Endothelial cell of umbilical vein (primary cell): ENCODE results near the gene ZFR. TPM values are rescaled to one million over a fixed set of nuclear protein-coding genes. Genes with fewer than 3 reads are reported as not detected.

Experiments used
- BruUV-seq: library from RNA; stranded (reverse); fragments of 400-500 nt; replicated peaks from 2 replicates; lab custom pipeline; 2021; lab: Mats Ljungman, UMichigan
- CTCF ChIA-PET: fragments of 300-600, 350-600 bp; sonication (Branson Sonifier 250); formaldehyde crosslinking; loops from one replicate; lab custom pipeline; 2021; ENCODE audit warnings: antibody characterized with exemption, inconsistent platforms; lab: Charles Lee
- POLR2A ChIA-PET: fragments of 300-600, 350-600 bp; sonication (Branson Sonifier 250); formaldehyde crosslinking; loops from one replicate; lab custom pipeline; 2021; ENCODE audit warnings: antibody characterized with exemption, inconsistent platforms; lab: Charles Lee
- DNase-seq: peaks from one replicate; pipeline ENCODE4 v3.0.0-alpha.2; 2011; ENCODE audit warnings: low read depth, low spot score
- FAIRE-seq: peaks from 2 replicates; lab custom pipeline; 2011; peaks lifted over from hg19 to GRCh38; lab: Jason Lieb, UNC
- H2AFZ ChIP-seq: 2 replicates; pipeline ENCODE4 v1.6.0; 2012; ENCODE audit warnings: low read depth, low read length, control low read depth, inconsistent platforms
- H3K27ac ChIP-seq: 2 replicates; pipeline ENCODE4 v1.5.1; 2011; ENCODE audit warnings: low read depth, mild to moderate bottlenecking, control low read depth, low read length, moderate library complexity; ENCODE audit not compliant: insufficient read depth
- H3K27me3 ChIP-seq, 2 experiments: 2 replicates each; pipeline versions ENCODE4 v1.6.0 to v1.6.1; 2011; ENCODE audit warnings: low read length in 2 of 2, mixed read lengths in 1 of 2; ENCODE audit not compliant: control insufficient read depth in 2 of 2, insufficient read depth in 2 of 2
- H3K36me3 ChIP-seq, 2 experiments: 2 replicates in 1 of 2; 3 replicates in 1 of 2; pipeline ENCODE4 v1.5.1; 2011; ENCODE audit warnings: low read length in 2 of 2, mild to moderate bottlenecking in 1 of 2, moderate library complexity in 1 of 2; ENCODE audit not compliant: control insufficient read depth in 2 of 2, insufficient read depth in 2 of 2; ENCODE audit errors: extremely low read depth in 1 of 2
- H3K4me1 ChIP-seq: 3 replicates; pipeline ENCODE4 v1.5.1; 2011; ENCODE audit warnings: mild to moderate bottlenecking, low read length; ENCODE audit not compliant: control insufficient read depth, insufficient read depth; ENCODE audit errors: extremely low read depth
- H3K4me2 ChIP-seq: 2 replicates; pipeline ENCODE4 v1.6.1; 2011; ENCODE audit warnings: low read length, control low read depth, mixed read lengths; ENCODE audit not compliant: insufficient read depth
- H3K4me3 ChIP-seq, 3 experiments: fragments of 200-600 bp in 1 of 3; sonication (generic), shearing (Covaris generic) in 1 of 3; replicated peaks in 1 of 3; 2 replicates each; pipeline ENCODE4 v1.5.1; 2011 to 2016; ENCODE audit warnings: control low read depth in 3 of 3, low read length in 3 of 3, mild to moderate bottlenecking in 2 of 3, inconsistent platforms in 1 of 3, low read depth in 1 of 3, moderate library complexity in 1 of 3; ENCODE audit not compliant: insufficient read depth in 1 of 3
- H3K79me2 ChIP-seq: 2 replicates; pipeline ENCODE4 v1.6.0; 2012; ENCODE audit warnings: low read length, inconsistent platforms; ENCODE audit not compliant: control insufficient read depth, insufficient read depth
- H3K9ac ChIP-seq: replicated peaks from 2 replicates; pipeline ENCODE3; 2011; ENCODE audit warnings: low read length, control low read depth; ENCODE audit not compliant: insufficient read depth; ENCODE audit errors: extremely low read depth
- H3K9me1 ChIP-seq: replicated peaks from 3 replicates; pipeline ENCODE4 v1.6.0; 2011; ENCODE audit warnings: mild to moderate bottlenecking, low read length; ENCODE audit not compliant: control insufficient read depth, insufficient read depth; ENCODE audit errors: extremely low read depth
- H3K9me3 ChIP-seq: replicated peaks from 2 replicates; pipeline ENCODE4 v1.5.1; 2012; ENCODE audit warnings: low read length, inconsistent platforms; ENCODE audit not compliant: control insufficient read depth, insufficient read depth
- H4K20me1 ChIP-seq: replicated peaks from 2 replicates; pipeline ENCODE3; 2011; ENCODE audit warnings: mild to moderate bottlenecking, low read length; ENCODE audit not compliant: control insufficient read depth, insufficient read depth; ENCODE audit errors: extremely low read depth
- EZH2 ChIP-seq: IDR thresholded peaks from 2 replicates; pipeline ENCODE4 v1.6.1; 2012; ENCODE audit warnings: borderline replicate concordance, low read depth, mild to moderate bottlenecking, moderate library complexity, low read length, inconsistent platforms; ENCODE audit not compliant: severe bottlenecking
- FOS ChIP-seq: IDR thresholded peaks from 2 replicates; pipeline ENCODE4 v1.6.1; 2011; ENCODE audit warnings: mild to moderate bottlenecking, low read length, moderate library complexity, borderline replicate concordance; ENCODE audit not compliant: insufficient read depth
- GATA2 ChIP-seq: IDR thresholded peaks from 2 replicates; pipeline ENCODE4 v1.7.0; 2011; ENCODE audit warnings: low read depth, mild to moderate bottlenecking, moderate library complexity, mixed read lengths, low read length; ENCODE audit not compliant: insufficient read length, insufficient read depth
- JUN ChIP-seq: IDR thresholded peaks from 2 replicates; pipeline ENCODE4 v1.6.1; 2011; ENCODE audit warnings: borderline replicate concordance, low read depth; ENCODE audit not compliant: insufficient read length, insufficient read depth
- MYC ChIP-seq: IDR thresholded peaks from one replicate; pipeline ENCODE4 v1.6.1; 2011; ENCODE audit warnings: mild to moderate bottlenecking, low read depth, low read length
- POLR2A ChIP-seq: IDR thresholded peaks from 2 replicates; pipeline ENCODE4 v1.6.1; 2012; ENCODE audit warnings: low read depth, mild to moderate bottlenecking, control low read depth, low read length
- POLR2AphosphoS5 ChIP-seq: IDR thresholded peaks from 2 replicates; pipeline ENCODE4 v1.6.1; 2012; ENCODE audit warnings: low read depth, mild to moderate bottlenecking, control low read depth, low read length, moderate library complexity; ENCODE audit not compliant: insufficient read depth
- dilution Hi-C: fragments of 300-500 bp; cut with MboI; formaldehyde crosslinking; loops from one replicate; pipeline ENCODE4 v1.15.0; 2019; ENCODE audit warnings: low sequenced_read_pairs; ENCODE audit not compliant: extremely low pct_ligation_motif_present
- intact Hi-C: fragments of 100-400 bp; cut with micrococcal nuclease; formaldehyde crosslinking; loops from one replicate; pipeline ENCODE4 v1.10.0; 2022
- polyA plus RNA-seq, 4 experiments: library from polyadenylated mRNA; depleted of rRNA in 3 of 4; stranded (reverse) in 3 of 4; unstranded in 1 of 4; fragments of >200 nt; gene quantifications; 2 replicates each; pipeline versions ENCODE4 v1.2.1 to v1.2.3, GENCODE V29; 2011 to 2012; ENCODE audit warnings: missing spikeins in 1 of 4
- total RNA-seq: library from RNA; stranded (reverse); gene quantifications from 2 replicates; pipeline ENCODE4 v1.2.3, GENCODE V29; 2021
- TF ChIP-seq, protein P1 (sequence below), 2 donors: IDR thresholded peaks; 1 replicate in 1 of 2; 2 replicates in 1 of 2; pipeline ENCODE4 v1.5.1; 2011; ENCODE audit warnings: low read length in 2 of 2, mild to moderate bottlenecking in 2 of 2, moderate library complexity in 2 of 2, control low read depth in 1 of 2, inconsistent platforms in 1 of 2, low read depth in 1 of 2; ENCODE audit not compliant: insufficient read depth in 1 of 2; ENCODE audit errors: extremely low read depth in 1 of 2
- TF ChIP-seq, protein P2 (sequence below): IDR thresholded peaks from 2 replicates; pipeline ENCODE4 v1.6.1; 2011; ENCODE audit not compliant: insufficient read depth, insufficient read length

The ZFR gene
- total and polyA plus RNA-seq, 2 donors (not counting 3 experiments of a cell fraction or from before 2014, with no cell fraction given) = 60.1 to 79.4 TPM

DNA sequence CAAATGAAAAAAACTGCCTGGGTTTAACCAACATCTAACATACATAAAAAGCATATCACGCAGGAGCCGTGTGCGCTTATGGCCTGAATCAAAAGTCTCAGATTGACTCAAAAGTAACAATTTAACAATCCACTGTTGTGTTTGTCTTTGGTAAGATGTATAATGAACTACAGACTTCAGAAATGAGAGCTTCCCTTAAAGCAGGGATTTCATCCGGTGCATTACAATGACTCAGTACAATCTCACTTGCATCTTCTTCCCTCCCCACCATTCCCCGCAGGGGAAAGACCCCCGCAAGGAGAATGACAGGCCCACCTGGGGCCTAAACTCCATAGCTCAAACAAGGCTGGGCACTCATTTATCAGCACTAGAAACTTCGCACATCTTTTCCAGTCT is 1.4 kb downstream of the ZFR start:
- peak; percentile 61 for DNase-seq
- H3K9me3 ChIP-seq = no peaks in the 10 kb centered on the region
- POLR2A ChIA-PET = interaction anchor here (1.1 kb wide), 1 partner anchor 62 kb away, joined by 3 read pairs; no protein-coding TSS in a partner anchor

DNA sequence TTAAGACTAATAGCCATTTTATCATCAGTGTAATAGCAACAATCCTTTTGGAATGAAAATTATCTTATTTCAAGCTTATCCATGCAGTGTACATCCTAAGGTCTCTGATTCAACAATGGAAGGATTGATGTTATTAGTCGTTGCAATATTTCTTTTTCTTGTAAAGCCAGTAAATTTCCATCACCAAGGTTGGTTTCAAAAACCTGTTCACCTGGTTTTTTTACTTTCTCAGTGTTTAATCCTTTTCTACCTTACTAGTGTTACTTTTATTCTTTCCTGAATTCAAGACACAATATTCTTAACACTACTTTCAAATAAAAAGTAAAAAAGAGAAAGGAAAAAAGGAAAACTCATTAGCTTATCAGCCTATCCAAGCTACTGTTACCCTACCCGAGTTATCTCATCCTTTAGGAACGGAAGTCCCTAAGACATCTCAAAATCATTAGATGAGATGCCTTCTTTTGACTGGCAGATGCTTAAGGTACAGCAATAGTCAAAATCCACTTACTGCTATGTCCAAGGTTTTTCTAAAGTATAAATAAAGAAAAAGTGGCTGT is 5.4 kb downstream of the ZFR start:
- ChIA-PET POLR2A (no interaction called here), CTCF (interaction anchor here (0.6 to 1.4 kb wide), 2 partner anchors 151 to 1023 kb away, joined by 3 to 6 read pairs; no protein-coding TSS in a partner anchor)
- dilution Hi-C loops = no loop called here
- intact Hi-C loops = no loop called here
- Histone ChIP-seq H4K20me1 (peaks cover 13% of the 10 kb centered on the region), H3K9me1 (no peaks in the 10 kb centered on the region), H3K79me2 (peaks cover 96% of the 10 kb centered on the region), H3K36me3 (peaks cover 0 to 2% of the 10 kb centered on the region in 2 experiments), H3K4me1 (peaks cover 32% of the 10 kb centered on the region), H3K27ac (no peak overlapping the region), H3K4me2 (no peak overlapping the region), H3K9ac (no peak overlapping the region), H3K9me3 (no peaks in the 10 kb centered on the region), H3K27me3 (no peaks in the 10 kb centered on the region), H2AFZ (no peak overlapping the region), H3K4me3 (no peak overlapping the region)
- DNase-seq (no peak), FAIRE-seq (no peak)
- TF ChIP-seq POLR2AphosphoS5 = no peak
- TF ChIP-seq, protein P1, sequence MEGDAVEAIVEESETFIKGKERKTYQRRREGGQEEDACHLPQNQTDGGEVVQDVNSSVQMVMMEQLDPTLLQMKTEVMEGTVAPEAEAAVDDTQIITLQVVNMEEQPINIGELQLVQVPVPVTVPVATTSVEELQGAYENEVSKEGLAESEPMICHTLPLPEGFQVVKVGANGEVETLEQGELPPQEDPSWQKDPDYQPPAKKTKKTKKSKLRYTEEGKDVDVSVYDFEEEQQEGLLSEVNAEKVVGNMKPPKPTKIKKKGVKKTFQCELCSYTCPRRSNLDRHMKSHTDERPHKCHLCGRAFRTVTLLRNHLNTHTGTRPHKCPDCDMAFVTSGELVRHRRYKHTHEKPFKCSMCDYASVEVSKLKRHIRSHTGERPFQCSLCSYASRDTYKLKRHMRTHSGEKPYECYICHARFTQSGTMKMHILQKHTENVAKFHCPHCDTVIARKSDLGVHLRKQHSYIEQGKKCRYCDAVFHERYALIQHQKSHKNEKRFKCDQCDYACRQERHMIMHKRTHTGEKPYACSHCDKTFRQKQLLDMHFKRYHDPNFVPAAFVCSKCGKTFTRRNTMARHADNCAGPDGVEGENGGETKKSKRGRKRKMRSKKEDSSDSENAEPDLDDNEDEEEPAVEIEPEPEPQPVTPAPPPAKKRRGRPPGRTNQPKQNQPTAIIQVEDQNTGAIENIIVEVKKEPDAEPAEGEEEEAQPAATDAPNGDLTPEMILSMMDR (IDR thresholded peaks at IDR 0.05; ENCODE audit: extremely low read depth in 1 of 2, insufficient read depth in 1 of 2, low read depth in 1 of 2, low read length in 2 of 2) = no peak
- TF ChIP-seq JUN = no peak
- TF ChIP-seq, protein P2, sequence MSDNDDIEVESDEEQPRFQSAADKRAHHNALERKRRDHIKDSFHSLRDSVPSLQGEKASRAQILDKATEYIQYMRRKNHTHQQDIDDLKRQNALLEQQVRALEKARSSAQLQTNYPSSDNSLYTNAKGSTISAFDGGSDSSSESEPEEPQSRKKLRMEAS = no peak
- TF ChIP-seq GATA2 = no peak
- no peak for TF ChIP-seq POLR2A
- no peak for TF ChIP-seq FOS
- no peak for TF ChIP-seq EZH2
- TF ChIP-seq MYC = no peak
- BruUV-seq = no TSS peak

More for the DNA sequence above, 1.4 kb downstream of the ZFR start:
- peaks cover 3% of the 10 kb centered on the region for H4K20me1 ChIP-seq
- dilution Hi-C loops = no loop called here
- H3K4me3 ChIP-seq = peak overlapping the region; percentile 87 to 98 (median 93)
- H3K79me2 ChIP-seq = peaks cover 63% of the 10 kb centered on the region
- peak overlapping the region; percentile 62 for H2AFZ ChIP-seq
- TF ChIP-seq GATA2 (no peak), FOS (peak; percentile 26)
- no peaks in the 10 kb centered on the region for H3K27me3 ChIP-seq
- H3K9ac ChIP-seq = peak overlapping the region; percentile 96
- intact Hi-C loops = loop anchor here (5.0 kb wide), 1 partner anchor 271 kb away; the partner anchor contains the start of gene GOLPH3
- peak overlapping the region; percentile 83 for H3K27ac ChIP-seq
- H3K36me3 ChIP-seq = no peaks in the 10 kb centered on the region
- TSS peak; percentile 42 for BruUV-seq
- peak overlapping the region; percentile 99 for H3K4me2 ChIP-seq
- H3K9me1 ChIP-seq = no peaks in the 10 kb centered on the region
- peaks cover 27% of the 10 kb centered on the region for H3K4me1 ChIP-seq
- FAIRE-seq = peak; percentile 67
- CTCF ChIA-PET = interaction anchor here (0.7 to 1.9 kb wide), 3 partner anchors 29 to 170 kb away, joined by 3 to 6 read pairs (median 4); no protein-coding TSS in a partner anchor
